ENCODE results near the gene RNF123.
"Not testable (repeated sequence)": the region's sequence is repeated elsewhere in the genome, so short reads cannot be mapped to it uniquely, and the experiment has no call there.

RNF123 gene

DNA sequence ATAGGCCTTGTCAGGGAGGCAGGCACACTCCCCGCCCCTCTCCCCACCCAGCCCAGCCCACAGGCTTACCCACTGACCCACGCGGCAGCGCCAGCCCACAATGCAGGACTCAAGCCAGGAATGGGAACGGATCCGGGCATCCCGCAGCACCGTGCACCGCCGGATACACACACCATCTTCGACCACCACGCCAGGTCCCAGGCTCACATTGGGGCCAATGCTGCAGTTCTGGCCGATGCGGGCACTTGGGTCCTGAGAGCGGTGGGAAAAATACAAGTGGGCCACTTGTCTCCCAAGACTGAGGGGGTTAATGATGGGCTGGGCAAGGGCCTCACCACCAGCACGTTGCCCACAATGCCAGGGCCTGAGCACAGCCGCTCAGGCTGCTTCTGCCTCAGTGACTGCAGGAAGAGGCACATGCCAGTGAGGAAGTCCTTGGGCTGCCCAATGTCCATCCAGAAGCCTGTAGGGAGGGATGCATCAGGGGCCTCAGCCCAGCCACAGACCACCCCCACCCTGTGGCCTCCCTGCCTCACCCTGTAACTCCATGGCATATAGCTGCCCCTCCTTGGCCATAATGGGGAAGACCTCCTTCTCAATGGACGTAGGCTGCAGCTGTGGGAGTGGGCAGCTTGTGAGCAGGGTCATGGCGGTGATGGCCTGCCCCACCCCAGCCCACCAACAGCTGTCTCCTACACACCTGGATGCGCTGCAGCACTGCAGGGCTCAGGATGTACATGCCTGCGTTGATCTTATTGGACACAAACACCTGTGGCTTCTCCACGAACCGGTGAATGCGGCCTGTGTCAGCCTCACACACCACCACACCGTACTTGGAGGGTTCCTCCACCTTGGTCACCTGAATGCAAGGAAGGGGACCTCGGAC lies 32.8 kb downstream of the RNF123 start:
- DNase-seq: no peak

DNA sequence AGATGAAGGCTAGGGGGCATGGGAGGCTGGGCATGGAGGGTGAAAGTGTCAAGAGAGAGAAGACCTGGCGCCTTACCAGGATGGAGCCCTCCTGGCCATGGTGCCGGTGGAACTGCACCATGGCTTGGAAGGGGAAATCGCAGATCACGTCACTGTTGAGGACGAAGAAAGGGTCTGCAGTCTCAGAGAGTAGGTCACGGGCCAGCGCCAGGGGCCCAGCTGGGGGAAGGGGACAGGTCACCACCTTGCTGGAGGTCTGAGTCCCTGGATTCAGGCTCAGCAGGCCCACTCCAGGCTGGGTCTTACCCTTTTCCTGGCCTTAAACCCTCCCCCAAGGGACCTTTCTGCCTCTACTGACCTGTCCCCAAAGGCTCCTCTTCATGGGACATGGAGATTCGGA lies 33.5 kb downstream of the RNF123 start:
- DNase-seq: no peak

DNA sequence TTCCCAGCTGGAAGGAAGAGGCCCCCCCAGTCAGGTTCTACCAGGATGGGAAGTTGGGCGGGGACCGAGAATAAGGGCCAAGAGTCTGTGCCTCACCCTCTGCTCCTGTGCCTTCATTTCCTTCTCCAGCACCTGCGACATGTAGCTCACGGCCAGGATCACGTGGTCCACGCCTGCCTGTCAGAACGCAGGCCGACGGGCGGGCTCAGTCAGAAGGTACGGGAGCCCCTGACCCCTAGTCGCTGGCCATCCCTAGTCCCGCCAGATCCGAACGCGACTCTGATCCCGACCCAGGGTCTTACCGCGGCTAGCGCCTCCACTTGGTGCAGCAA lies 33.9 kb downstream of the RNF123 start:
- DNase-seq: peak in 1 of 2 experiments; percentile 13

DNA sequence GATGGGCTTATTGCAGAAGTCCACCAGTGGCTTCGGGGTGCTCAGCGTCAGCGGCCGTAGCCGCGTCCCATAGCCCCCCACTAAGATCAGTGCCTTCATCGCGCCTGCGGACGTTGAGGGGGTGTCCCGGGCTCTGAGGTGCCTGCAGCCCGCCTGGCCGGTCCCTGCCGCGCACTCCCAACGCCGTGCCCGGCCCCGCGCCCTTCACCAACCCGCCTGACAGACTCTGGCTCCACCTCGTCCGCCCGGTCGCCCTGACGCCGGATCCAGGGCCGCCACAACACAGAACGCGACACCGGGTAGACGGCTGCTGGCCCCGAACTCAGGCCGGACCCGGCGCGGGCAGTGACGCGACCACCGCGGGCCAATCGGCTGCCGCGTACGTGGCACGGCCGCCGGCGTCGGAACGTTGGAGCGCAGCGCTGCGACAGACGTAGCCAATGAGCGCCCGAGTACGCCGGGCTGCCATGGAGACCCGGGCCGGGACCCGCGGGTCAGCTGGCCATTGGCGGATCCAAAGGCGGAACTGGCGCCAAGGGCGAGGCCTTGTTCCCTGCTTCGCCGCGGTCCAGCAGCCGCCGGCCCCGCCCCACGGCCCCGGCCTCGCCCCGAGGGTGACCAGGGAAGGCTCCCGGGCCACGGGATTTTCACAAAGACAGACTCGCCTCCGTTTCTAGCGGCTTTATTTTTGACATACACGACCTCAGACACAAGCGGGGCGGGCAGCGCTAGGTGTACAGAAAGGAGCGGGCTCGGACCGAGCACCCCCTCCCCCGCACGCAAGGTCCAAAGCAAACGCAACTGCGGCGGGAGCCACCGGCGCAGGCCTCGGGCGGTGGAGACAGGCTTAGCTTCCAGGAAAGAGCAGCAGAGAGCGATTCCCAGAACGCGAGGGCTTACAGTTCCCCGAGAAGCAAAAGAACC lies 34.5 kb downstream of the RNF123 start, which contains the start of gene GMPPB:
GMPPB (minus strand) TSS at position 324 of the 924 bp plus-strand sequence; CDS start at position 99, 225 bp downstream.
- peak; percentile 83 to 92 for DNase-seq

DNA sequence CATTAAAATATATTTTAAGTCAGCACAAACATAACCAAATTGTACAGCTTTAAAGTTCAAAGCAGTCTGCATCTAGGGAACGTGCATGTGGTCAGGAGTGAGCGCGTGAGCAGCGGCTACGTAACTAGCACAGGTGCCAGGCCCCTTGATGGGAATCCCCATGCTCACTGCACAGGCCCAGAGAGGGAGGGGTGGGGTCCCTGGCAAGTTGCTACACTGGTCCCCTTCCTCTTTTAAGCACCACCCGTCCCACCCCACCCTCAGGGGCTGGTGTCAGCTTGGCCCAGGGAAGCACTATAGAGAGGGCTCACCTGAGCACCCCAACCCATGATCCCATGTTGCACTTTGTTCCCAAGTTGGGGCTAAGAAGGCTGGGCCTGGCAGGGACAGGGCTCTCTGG lies 35.2 kb downstream of the RNF123 start:
- DNase-seq: no peak

DNA sequence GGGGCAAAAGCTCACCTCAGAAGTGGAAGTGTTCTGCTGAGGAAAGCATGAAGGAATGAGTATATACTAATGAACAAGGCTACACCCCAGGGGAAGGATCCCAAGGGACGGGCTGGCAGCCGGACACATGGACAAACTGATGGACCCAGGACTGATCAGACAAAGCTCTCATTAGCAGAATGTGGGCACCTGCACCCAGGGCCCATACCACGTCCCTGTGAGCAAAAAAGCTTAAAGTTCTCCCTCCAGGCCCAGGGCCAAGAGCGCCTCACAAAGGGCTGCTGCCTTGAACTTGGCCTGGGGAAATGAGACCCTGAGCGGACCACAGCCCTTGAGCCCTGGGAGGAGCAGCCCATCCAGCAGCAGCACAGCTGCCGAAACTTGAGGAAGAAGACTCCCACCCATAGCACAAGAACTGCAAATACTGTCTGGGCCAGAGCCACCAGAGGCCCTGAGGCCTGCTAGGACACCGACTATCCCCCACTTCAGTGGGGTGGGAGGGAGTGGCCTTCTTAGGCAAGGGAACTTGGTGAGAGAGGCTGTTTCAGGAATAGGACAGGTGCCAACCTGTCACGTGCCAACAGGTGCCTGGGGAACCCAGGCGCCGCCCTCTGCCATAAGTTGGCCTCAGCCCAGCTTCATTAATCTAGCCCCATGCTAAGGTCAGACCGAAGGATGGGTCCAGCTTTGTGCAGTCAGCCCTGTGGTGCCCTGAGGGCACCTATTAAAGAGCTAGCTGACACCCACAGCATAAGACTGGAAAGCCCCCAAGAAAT lies 36.7 kb downstream of the RNF123 start:
- no peak for DNase-seq

DNA sequence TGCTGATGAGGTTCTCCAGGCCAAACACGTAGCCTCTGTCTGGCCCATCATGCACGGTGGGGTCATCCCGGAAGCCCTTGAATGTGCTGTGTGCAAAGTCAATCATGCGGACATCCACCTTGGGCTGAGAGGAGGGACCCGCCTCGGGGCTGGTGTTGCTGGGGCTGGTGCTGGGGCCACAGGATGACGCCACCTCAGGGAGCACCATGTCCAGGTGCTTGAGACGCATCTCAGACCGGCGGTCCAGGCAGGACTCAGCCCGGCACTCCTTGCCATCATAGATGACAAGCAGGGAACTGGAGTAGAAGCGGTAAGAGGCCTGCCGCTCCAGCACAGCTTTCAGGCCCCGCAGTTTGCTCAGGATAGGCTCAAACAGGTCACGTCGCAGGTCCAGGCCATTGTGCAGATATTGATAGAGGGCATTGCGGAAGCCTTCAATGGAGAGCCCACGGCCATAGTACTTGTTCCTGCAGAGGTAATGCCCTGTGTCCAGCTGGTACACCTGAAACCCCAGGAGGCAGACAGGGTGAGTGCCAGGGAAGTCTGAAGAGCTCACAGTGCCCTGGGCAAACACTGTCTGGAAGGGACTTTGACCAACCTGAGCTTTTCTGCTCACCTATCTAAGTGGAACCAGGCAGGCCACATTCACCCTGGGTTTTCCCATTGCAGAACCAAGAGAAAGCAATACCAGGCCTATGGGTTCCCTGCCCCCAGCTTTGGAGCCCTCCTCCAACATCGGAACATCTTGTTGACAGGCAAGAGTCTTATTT lies 38.0 kb downstream of the RNF123 start:
- DNase-seq: no peak

DNA sequence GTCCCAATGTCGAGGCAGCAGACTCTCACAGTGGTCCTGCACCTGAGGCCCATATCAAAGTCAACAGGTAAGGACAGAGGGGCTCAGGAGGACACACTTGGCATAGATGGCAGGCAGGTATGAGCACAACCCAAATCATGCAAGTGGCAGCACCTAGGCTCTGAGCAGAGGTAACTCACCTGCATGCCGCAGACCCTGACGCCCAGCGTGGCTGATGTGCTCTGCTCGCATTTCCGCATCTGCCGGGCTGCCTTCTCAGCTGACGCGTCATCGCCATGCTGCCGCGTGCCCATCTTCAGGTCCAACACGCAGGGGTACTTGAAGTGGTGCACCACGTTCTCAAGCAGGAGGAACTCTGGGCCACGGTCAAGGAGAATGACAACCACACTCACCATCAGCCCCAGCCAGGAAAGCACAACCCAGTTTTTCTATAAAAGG lies 38.6 kb downstream of the RNF123 start:
- no peak for DNase-seq

DNA sequence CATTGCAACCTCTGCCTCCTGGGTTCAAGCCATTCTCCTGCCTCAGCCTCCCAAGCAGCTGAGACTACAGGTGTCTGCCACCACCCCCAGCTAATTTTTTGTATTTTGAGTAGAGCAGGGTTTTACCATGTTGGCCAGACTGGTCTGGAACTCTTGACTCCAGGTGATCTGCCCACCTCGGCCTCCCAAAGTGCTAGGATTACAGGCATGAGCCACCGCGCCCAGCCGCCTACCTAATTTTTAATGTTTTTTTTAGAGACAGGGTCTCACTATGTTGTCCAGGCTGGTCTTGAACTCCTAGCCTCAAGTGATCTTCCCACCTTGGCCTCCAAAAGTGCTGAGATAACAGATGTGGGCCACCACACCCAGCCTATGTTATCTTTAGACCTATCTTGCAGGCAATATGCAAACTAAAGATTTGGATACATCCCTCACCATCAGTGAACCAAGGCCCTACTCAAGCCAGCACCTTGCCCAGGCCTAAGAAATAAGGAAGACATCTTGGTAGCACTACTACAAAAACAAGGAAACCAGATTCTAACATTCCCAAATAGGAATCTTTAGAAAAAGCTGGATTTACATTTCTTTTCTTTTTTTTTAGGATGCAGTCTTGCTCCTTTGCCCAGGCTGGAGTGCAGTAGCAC lies 40.7 kb downstream of the RNF123 start:
- no peak for DNase-seq

DNA sequence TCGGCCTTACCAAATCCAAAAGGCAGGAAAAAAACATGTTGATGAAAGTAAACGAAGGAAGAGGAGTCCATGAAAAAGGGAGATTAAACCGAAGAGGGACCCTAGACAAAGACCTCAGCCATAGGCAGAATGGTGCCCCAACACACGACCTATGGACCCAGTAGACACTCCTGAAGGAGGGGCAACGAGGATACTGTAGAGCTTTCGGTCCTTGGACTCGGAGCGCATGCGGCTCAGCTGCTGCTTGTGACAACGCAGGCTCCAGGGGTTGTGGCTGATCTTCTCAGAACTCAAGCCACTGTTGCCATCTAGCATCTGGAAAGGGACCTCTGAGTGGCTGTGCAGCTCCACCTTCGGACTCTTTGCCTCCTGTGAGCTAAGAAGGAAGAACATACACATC lies 43.2 kb downstream of the RNF123 start:
- no peak for DNase-seq

DNA sequence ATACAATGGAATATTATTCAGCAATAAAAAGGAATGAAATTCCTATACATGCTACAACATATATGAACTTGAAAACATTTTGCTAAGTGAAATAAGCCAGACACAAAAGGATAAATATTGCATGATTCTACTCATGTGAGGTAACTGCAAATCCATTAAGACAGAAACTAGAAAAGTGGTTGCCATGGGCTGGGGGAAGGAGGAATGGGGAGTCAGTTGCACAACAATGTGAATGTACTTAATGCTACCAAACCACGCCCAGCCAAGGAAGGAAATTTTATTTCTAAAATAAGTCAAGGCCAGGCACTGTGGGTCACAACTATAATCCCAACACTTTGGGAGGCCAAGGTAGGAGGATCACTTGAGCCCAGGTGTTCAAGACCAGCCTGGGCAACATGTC lies 44.2 kb downstream of the RNF123 start:
- DNase-seq: no peak

DNA sequence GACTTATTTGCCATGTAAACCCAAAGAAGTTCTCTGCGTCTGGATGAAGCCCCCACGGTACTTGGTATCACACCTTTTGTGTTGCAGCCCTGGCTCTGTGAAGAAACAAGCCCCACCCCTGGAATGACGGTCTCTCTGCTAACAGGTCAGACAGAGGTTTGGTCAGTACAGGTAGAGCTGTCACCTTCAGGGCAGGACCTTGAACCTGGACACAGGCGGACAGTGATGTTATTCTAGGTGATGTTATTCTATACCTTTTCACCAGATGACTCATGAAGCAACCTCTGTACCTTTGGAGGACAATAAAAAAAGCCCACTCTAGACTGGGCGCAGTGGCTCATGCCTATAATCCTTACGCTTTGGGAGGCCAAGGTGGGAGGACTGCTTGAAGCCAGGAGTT lies 45.4 kb downstream of the RNF123 start:
- no peak for DNase-seq

DNA sequence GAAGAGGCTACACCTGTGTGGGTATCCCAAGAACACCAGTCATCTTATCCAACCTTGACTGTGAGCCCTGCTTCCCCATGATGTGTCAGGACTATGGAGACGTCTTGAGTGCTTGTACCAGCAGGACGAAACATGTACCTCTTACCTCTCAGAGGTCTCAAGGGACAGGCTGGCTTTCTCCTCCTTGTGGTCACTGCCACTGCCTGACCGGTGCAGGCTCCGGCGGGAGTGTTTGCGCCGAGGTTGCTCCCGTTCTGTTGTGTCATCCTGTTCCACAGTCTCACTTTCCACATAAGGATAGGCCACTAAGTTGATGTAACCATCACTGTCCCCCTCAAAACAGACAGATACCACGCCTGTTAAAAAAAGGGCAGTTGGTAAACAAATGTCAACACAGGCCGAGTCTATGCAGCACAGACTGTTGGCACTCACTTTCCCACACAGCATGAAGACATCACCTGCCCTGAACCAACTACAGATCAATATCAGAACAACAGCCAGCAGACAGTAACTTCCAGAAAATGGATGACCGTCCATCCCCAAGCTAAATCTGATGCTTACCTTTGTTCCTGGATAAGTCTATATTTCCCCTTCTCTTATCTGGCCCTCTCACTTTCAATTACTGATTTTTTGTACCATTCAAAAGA lies 48.8 kb downstream of the RNF123 start:
- DNase-seq: no peak

DNA sequence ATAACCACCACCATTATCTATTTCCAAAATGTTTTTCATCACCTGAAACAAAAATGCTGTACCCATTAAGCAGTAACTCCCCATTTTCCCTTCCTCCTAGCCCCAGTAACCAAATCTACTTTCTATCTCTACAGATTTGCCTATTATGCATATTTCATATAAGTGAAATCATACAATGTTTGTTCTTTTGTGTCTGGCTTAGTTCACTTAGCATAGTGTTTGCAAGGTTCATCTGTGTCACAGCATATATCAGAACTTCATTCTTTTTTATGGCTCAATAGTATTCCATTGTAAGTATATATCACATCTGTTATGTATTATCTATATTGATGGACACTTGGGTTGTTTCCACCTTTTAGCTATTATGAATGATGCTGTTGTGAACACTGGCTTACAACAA lies 51.1 kb downstream of the RNF123 start:
- no peak for DNase-seq

DNA sequence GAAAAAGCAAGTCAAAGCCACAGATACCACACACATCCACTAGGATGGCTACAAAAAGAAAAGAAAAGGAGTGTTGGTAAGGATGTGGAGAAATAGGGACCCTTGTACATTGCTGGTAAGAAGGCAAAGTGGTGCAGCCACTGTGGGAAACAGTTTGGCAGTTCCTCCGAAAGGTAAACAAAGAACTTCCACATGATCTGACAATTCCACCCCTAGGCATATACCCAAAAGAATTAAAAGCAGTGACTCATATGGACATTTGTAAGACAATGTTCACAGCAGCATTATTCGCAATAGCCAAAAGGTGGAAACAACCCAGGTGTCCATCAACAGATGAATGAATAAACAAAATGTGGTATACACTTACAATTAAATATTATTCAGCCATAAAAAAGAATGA lies 56.6 kb downstream of the RNF123 start:
- DNase-seq: no peak

DNA sequence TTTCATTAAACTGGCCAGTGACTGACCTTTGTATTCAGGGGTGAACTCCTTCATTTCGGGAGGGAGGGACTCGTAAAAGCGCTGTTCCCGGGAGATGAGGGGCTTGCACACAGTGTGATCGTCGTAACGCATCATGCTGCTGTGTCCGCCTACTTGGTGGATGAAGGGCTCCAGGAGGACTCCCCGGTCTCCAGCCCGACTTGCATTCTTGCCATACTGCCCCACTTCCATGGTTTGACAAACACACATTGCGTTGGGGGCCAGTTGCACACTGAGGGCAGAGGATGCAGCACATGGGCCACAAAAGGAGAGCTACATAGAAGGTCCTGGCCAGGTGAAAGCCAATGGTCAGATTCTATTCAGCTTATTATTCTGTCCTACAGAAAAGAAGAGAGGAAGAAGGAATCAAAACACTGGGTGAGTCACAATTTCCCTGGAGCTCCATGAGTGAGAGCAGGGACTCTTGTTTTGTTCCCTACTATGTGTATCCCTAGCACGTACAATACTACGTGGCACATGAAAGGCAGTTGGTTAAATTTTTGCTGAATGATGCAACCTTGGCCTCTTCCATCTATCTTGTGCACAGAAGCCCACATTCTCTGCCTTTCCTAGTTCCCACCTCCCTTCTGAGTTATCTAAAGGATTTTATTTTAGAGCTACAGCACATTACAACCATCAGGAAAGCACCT lies 58.6 kb downstream of the RNF123 start:
- DNase-seq: no peak

DNA sequence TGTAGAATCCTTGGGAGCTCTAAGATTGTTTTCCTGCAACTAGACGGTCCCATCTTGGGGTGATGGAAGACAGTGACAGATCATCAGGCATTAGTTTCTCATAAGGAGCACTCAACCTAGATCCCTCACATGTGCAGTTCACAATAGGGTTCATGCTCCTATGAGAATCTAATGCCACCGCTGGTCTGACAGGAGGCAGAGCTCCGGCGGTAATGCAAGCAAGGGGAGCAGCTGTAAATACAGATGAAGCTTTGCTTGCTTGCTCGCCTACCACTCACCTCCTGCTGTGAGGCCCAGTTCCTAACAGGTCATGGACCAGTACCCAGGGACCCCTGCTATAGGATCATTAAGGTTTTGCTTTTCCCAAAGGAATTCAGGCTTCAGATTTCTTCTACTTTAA lies 59.5 kb downstream of the RNF123 start:
- not testable (repeated sequence) for DNase-seq

DNA sequence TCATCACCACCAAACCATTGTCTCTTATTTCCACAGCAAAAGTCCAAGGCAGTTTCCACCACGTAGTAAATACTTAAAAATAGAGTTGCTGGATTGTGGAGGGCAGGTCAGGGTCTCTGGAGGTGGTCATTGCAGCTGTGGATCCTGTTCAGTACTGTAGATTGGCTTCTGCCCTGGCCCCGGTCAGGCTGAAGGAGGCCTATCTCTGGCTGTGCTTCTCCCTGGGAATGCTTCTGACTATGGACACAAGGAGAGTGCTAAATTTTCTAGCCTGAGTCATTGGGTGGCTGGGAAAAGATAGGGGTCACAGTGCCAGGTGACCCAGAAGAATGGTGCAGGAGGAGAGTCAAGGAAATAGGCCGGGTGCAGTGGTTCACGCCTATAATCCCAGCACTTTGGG lies 60.7 kb downstream of the RNF123 start:
- no peak for DNase-seq

DNA sequence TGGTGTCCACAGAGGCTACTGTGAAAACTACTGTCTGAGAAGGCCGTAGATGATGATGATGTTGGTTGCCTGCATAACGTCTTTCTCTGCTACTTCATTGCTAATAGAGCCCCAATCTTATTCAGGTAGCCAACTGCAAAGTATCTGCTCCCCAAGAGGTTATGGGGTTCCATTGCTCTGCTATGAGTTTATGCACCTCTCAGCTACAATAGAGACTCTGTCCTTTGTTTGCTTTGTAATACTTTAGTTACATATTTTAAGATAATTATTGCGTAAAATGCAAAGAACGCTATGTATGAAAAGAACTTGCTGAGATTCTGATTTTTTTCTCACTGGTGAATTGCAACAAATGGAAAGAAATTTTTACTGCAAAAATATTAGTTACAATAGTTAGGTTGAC lies 62.1 kb downstream of the RNF123 start:
- DNase-seq: no peak

DNA sequence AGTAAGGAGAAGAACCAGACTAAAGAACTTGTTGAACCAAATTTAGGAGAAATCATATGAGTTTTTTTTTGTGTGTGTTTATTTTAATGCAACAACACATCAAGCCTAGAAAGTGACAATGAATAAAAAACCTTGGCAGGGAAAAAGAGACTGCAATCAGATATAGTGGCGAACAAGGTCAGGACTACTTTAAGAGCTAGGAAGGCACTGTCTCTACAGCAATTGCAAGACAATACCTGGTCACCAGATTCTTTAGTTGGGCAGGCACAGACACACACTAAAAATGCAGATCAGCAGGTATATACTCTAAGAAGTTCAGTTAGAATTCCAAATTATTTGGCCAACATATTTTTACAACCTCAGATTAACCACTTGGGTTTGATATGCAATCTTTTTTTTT lies 65.2 kb downstream of the RNF123 start:
- no peak for DNase-seq

DNA sequence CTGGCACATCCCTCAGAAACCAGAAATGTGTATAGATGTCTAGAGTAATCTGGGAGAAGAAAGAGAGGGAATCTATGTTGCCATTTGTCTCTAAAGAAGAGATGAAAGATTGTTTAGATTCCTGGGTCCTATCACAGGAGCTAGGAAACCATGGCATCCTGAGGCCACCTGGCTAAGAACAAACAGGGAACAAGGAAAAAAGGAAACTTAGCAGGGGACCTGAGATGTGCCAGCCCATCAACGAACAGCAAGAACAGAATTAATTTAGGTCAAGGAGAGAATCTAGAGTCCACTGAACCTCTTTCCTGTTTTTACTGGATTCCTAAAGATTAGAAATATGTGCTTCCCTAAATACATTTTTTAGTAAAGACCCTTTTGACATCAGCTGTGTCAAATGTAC lies 66.7 kb downstream of the RNF123 start:
- DNase-seq: no peak
